GM12878 (cell line): Measurements from ENCODE around the gene IGF2R. TPM values are rescaled to one million over a fixed set of nuclear protein-coding genes. Genes with fewer than 3 reads are reported as not detected.

Source experiments
- ATAC-seq: fragments of 200-7000 bp; cut with Tn5 transposase; 3 replicates; pipeline ENCODE4 v1.9.1; 2020; ENCODE audit warnings: mild to moderate bottlenecking, moderate library complexity
- BruUV-seq: library from RNA; stranded (reverse); fragments of 400-500 nt; replicated peaks from 2 replicates; lab custom pipeline; 2021; lab: Mats Ljungman, UMichigan
- CTCF ChIA-PET: fragments of 300-600 bp; sonication (Branson Sonifier 250); formaldehyde crosslinking; extraction: SDS; loops from one replicate; lab custom pipeline; 2021; ENCODE audit warnings: inconsistent platforms; lab: Yijun Ruan, JAX
- POLR2A ChIA-PET: fragments of 350-600 bp; formaldehyde crosslinking; extraction: SDS; loops from one replicate; lab custom pipeline; 2021; ENCODE audit warnings: inconsistent platforms; lab: Charles Lee
- RAD21 ChIA-PET: fragments of 300-600 bp; sonication (Branson Sonifier 250); formaldehyde crosslinking; loops from one replicate; lab custom pipeline; 2023; ENCODE audit warnings: antibody characterized with exemption; ENCODE audit not compliant: unreplicated experiment; lab: Charles Lee
- SMC1A ChIA-PET: fragments of 300-600 bp; sonication (Branson Sonifier 250); formaldehyde crosslinking; loops from one replicate; lab custom pipeline; 2023; ENCODE audit not compliant: unreplicated experiment, uncharacterized antibody; lab: Charles Lee
- DNase-seq: peaks from one replicate; pipeline ENCODE4 v3.0.0-alpha.2; 2011; ENCODE audit warnings: low read depth, low spot score
- FAIRE-seq: peaks from 3 replicates; lab custom pipeline; 2011; peaks lifted over from hg19 to GRCh38; lab: Jason Lieb, UNC
- H2AFZ ChIP-seq: 2 replicates; pipeline ENCODE4 v1.6.0; 2011; ENCODE audit warnings: low read depth, low read length, control low read depth; ENCODE audit not compliant: control insufficient read depth
- H3K27ac ChIP-seq: 2 replicates; pipeline ENCODE4 v1.5.1; 2011; ENCODE audit warnings: control low read depth; ENCODE audit not compliant: control insufficient read depth, insufficient read depth
- H3K27me3 ChIP-seq, 2 experiments: replicated peaks in 1 of 2; 2 replicates each; pipeline versions ENCODE4 v1.6.0 to v1.6.1; 2011; ENCODE audit warnings: low read length in 1 of 2; ENCODE audit not compliant: control insufficient read depth in 2 of 2, insufficient read depth in 2 of 2
- H3K36me3 ChIP-seq, 2 experiments: 2 replicates each; pipeline ENCODE4 v1.5.1; 2011; ENCODE audit warnings: low read length in 1 of 2; ENCODE audit not compliant: control insufficient read depth in 2 of 2, insufficient read depth in 2 of 2
- H3K4me1 ChIP-seq: 2 replicates; pipeline ENCODE4 v1.6.1; 2011; ENCODE audit warnings: mild to moderate bottlenecking, low read length, moderate library complexity, mixed read lengths; ENCODE audit not compliant: control insufficient read depth, insufficient read depth
- H3K4me2 ChIP-seq: 2 replicates; pipeline ENCODE4 v1.6.0; 2011; ENCODE audit warnings: control low read depth; ENCODE audit not compliant: control insufficient read depth, insufficient read depth
- H3K4me3 ChIP-seq: fragments of 200-600 bp; sonication (generic); 2 replicates; pipeline ENCODE4 v1.5.1; 2016
- H3K79me2 ChIP-seq: 2 replicates; pipeline ENCODE4 v1.6.0; 2011; ENCODE audit warnings: low read length; ENCODE audit not compliant: control insufficient read depth, insufficient read depth
- H3K9ac ChIP-seq: 2 replicates; pipeline ENCODE4 v1.8.0; 2011; ENCODE audit warnings: low read length, control low read depth, mixed read lengths; ENCODE audit not compliant: control insufficient read depth, insufficient read depth
- H3K9me3 ChIP-seq: replicated peaks from 3 replicates; pipeline ENCODE4 v1.5.1; 2011; ENCODE audit warnings: mild to moderate bottlenecking, low read length; ENCODE audit not compliant: control insufficient read depth, insufficient read depth
- H4K20me1 ChIP-seq: 2 replicates; pipeline ENCODE4 v1.6.0; 2011; ENCODE audit not compliant: control insufficient read depth, insufficient read depth
- ASH2L ChIP-seq: fragments of 300-600, 200-600 bp; sonication (generic); IDR thresholded peaks from 2 replicates; pipeline ENCODE4 v1.6.1; 2017; ENCODE audit warnings: low read depth, mild to moderate bottlenecking, borderline replicate concordance
- CHD4 ChIP-seq: fragments of 200-600 bp; sonication (generic); IDR thresholded peaks from 2 replicates; pipeline ENCODE4 v1.6.1; 2016; ENCODE audit warnings: mild to moderate bottlenecking
- FOXM1 ChIP-seq: IDR thresholded peaks from 2 replicates; pipeline ENCODE4 v1.6.1; 2012; ENCODE audit warnings: low read depth, mild to moderate bottlenecking, inconsistent platforms, low read length, moderate library complexity
- MTA2 ChIP-seq: fragments of 450-650 bp; IDR thresholded peaks from 2 replicates; pipeline ENCODE4 v1.6.1; 2016; ENCODE audit warnings: low read depth, mild to moderate bottlenecking, moderate library complexity
- NRF1 ChIP-seq: conservative IDR thresholded peaks from 2 replicates; pipeline ENCODE4 v1.6.1; 2011; ENCODE audit warnings: mild to moderate bottlenecking, low read depth, low read length, improper control_type of control experiment
- POU2F2 ChIP-seq: IDR thresholded peaks from 3 replicates; pipeline ENCODE4 v1.6.1; 2011; ENCODE audit warnings: low read depth, mild to moderate bottlenecking, low read length, borderline replicate concordance
- RAD21 ChIP-seq: IDR thresholded peaks from 2 replicates; pipeline ENCODE4 v1.6.1; 2011; ENCODE audit warnings: mild to moderate bottlenecking, low read depth, low read length, moderate library complexity; ENCODE audit not compliant: insufficient read depth
- RB1 ChIP-seq: fragments of 450-650 bp; formaldehyde crosslinking; IDR thresholded peaks from 2 replicates; pipeline ENCODE4 v1.6.1; 2017; ENCODE audit warnings: mild to moderate bottlenecking, borderline replicate concordance
- TAF1 ChIP-seq: IDR thresholded peaks from 2 replicates; pipeline ENCODE4 v1.6.1; 2011; ENCODE audit warnings: mild to moderate bottlenecking, low read depth, low read length, borderline replicate concordance
- YBX1 ChIP-seq: fragments of 450-650 bp; IDR thresholded peaks from 2 replicates; pipeline ENCODE4 v1.6.1; 2016; ENCODE audit warnings: antibody characterized with exemption
- ZNF207 ChIP-seq: fragments of 450-650 bp; IDR thresholded peaks from 2 replicates; pipeline ENCODE4 v1.6.1; 2014; ENCODE audit warnings: antibody characterized with exemption, mild to moderate bottlenecking, borderline replicate concordance
- ZNF24 ChIP-seq: fragments of 450-650 bp; IDR thresholded peaks from 2 replicates; pipeline ENCODE4 v1.6.1; 2017; ENCODE audit warnings: antibody characterized with exemption, mild to moderate bottlenecking
- ZNF622 ChIP-seq: fragments of 450-650 bp; IDR thresholded peaks from 2 replicates; pipeline ENCODE4 v1.6.1; 2017; ENCODE audit warnings: mild to moderate bottlenecking, inconsistent platforms
- WGBS: methylation state at CpG from one replicate; pipeline ENCODE4 v1.1.6; 2016; ENCODE audit warnings: low lambda C conversion rate; ENCODE audit not compliant: insufficient replicate concordance, insufficient coverage; ENCODE audit errors: missing lambda C conversion rate; 5-methylcytosine and 5-hydroxymethylcytosine counted together
- in situ Hi-C: fragments of 300-500 bp; cut with MboI; formaldehyde crosslinking; loops from 9 replicates; pipeline ENCODE4 v1.14.3; 2018; ENCODE audit warnings: mixed read lengths
- intact Hi-C: fragments of 100-400 bp; cut with micrococcal nuclease; formaldehyde crosslinking; loops from one replicate; pipeline ENCODE4 v1.14.2; 2022; ENCODE audit not compliant: unreplicated experiment
- polyA plus RNA-seq, 11 experiments: library from polyadenylated mRNA; depleted of rRNA in 4 of 11; unstranded in 6 of 11; stranded (reverse) in 5 of 11; fragments of >200 nt; fragmentation: Nextera tagmentation in 4 of 11; fragmentation: Illumina TruSeq in 1 of 11; extraction: Ambion mirVana in 4 of 11; extraction: Trizol in 1 of 11; gene quantifications; 1 replicate in 1 of 11; 2 replicates in 10 of 11; pipeline versions ENCODE4 v1.2.1 to v1.2.3, GENCODE V29; 2011 to 2016; ENCODE audit warnings: inconsistent platforms in 2 of 11, missing spikeins in 2 of 11, low read depth in 1 of 11
- total RNA-seq, 4 experiments: library from RNA; depleted of rRNA in 3 of 4; stranded (reverse); fragments of >200 nt in 3 of 4; fragmentation: Illumina TruSeq in 1 of 4; extraction: Trizol in 1 of 4; gene quantifications; 2 replicates each; pipeline versions ENCODE4 v1.2.1 to v1.2.3, GENCODE V29; 2013 to 2021
- TF ChIP-seq, protein P1 (sequence below): IDR thresholded peaks from 2 replicates; pipeline ENCODE4 v1.6.1; 2011; ENCODE audit warnings: borderline replicate concordance, low read depth, mild to moderate bottlenecking, moderate library complexity, mixed read lengths, low read length; ENCODE audit not compliant: insufficient read depth; ENCODE audit errors: extremely low read length
- TF ChIP-seq, protein P2 (sequence below): fragments of 450-650 bp; IDR thresholded peaks from 2 replicates; pipeline ENCODE4 v1.6.1; 2017; ENCODE audit warnings: borderline replicate concordance
- TF ChIP-seq, protein P3 (sequence below): IDR thresholded peaks from 2 replicates; pipeline ENCODE4 v1.6.1; 2012; ENCODE audit warnings: low read depth, low read length, improper control_type of control experiment
- TF ChIP-seq, protein P4 (sequence below): fragments of 450-650 bp; formaldehyde crosslinking; IDR thresholded peaks from 2 replicates; pipeline ENCODE4 v1.5.0; 2022; ENCODE audit warnings: mild to moderate bottlenecking, missing genetic modification characterization
- TF ChIP-seq, protein P5 (sequence below): IDR thresholded peaks from 2 replicates; pipeline ENCODE4 v1.6.1; 2011; ENCODE audit warnings: low read depth, mild to moderate bottlenecking, low read length, moderate library complexity, borderline replicate concordance; ENCODE audit errors: extremely low read depth

Gene IGF2R
- total and polyA plus RNA-seq, 10 of the 15 experiments (the other 5 are each of a cell fraction or from before 2014, with no cell fraction given): 1.00 to 40.1 (median 16.8) TPM

DNA sequence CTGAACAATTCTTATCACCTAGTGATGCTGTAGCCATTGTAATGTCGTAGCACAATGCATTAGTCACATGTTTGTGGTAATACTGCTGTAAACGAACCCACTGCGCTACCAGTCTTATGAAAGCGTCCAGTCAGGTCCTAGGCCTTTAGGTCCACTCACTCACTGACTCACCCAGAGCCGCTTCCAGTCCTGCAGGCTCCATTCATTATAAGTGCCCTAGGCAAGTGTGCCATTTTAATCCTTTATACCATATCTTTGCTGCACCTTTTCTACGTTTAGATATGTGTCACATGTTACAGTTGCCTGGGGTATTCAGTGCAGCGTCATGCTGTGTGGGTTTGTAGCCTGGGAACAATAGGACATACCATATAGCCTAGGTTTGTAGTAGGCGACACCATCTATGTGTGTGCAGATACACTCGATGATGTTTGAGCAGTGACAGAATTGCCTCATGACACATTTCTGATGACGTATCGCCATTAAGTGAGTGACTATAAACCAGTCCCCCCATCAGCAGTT lies 15.4 kb downstream of the IGF2R start:
- no peak overlapping the region for H3K9ac ChIP-seq
- intact Hi-C loops (no loop called here), in situ Hi-C loops (no loop called here)
- ATAC-seq (no peak), DNase-seq (no peak)
- peak overlapping the region; percentile 89 for H3K4me2 ChIP-seq
- H3K9me3 ChIP-seq: no peaks in the 10 kb centered on the region; the same call in 1 of the 3 replicates
- ChIA-PET POLR2A (interaction anchor here (1.3 to 7.9 kb wide), 5 partner anchors 14 to 257 kb away, joined by 3 to 92 read pairs (median 4); partner anchors contain the start of genes IGF2R, MRPL18, TCP1 and WTAP), RAD21 (interaction anchor here (2.2 to 8.9 kb wide), 3 partner anchors 6 to 16 kb away, joined by 11 to 89 read pairs (median 37); partner anchors contain the start of gene IGF2R)
- peaks cover 36% of the 10 kb centered on the region for H3K4me1 ChIP-seq
- peaks cover 88% of the 10 kb centered on the region for H3K79me2 ChIP-seq
- 86% methylated on average over 11 of the region's 11 CpGs for whole genome bisulfite sequencing
- BruUV-seq: no TSS peak
- H3K4me3 ChIP-seq: no peak overlapping the region
- no peaks in the 10 kb centered on the region; the same call in 1 of the 2 replicates for H4K20me1 ChIP-seq
- H3K27ac ChIP-seq: no peak overlapping the region
- TF ChIP-seq CHD4 (no peak), FOXM1 (no peak), ZNF207 (no peak), RB1 (no peak), YBX1 (no peak), ZNF622 (no peak), MTA2 (no peak), ASH2L (no peak), NRF1 (no peak), POU2F2 (no peak), ZNF24 (no peak), RAD21 (no peak), TAF1 (no peak)
- TF ChIP-seq, protein P1, sequence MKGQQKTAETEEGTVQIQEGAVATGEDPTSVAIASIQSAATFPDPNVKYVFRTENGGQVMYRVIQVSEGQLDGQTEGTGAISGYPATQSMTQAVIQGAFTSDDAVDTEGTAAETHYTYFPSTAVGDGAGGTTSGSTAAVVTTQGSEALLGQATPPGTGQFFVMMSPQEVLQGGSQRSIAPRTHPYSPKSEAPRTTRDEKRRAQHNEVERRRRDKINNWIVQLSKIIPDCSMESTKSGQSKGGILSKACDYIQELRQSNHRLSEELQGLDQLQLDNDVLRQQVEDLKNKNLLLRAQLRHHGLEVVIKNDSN: no peak
- TF ChIP-seq, protein P2, sequence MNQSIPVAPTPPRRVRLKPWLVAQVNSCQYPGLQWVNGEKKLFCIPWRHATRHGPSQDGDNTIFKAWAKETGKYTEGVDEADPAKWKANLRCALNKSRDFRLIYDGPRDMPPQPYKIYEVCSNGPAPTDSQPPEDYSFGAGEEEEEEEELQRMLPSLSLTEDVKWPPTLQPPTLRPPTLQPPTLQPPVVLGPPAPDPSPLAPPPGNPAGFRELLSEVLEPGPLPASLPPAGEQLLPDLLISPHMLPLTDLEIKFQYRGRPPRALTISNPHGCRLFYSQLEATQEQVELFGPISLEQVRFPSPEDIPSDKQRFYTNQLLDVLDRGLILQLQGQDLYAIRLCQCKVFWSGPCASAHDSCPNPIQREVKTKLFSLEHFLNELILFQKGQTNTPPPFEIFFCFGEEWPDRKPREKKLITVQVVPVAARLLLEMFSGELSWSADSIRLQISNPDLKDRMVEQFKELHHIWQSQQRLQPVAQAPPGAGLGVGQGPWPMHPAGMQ: no peak
- TF ChIP-seq, protein P3, sequence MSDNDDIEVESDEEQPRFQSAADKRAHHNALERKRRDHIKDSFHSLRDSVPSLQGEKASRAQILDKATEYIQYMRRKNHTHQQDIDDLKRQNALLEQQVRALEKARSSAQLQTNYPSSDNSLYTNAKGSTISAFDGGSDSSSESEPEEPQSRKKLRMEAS: no peak
- TF ChIP-seq, protein P4, sequence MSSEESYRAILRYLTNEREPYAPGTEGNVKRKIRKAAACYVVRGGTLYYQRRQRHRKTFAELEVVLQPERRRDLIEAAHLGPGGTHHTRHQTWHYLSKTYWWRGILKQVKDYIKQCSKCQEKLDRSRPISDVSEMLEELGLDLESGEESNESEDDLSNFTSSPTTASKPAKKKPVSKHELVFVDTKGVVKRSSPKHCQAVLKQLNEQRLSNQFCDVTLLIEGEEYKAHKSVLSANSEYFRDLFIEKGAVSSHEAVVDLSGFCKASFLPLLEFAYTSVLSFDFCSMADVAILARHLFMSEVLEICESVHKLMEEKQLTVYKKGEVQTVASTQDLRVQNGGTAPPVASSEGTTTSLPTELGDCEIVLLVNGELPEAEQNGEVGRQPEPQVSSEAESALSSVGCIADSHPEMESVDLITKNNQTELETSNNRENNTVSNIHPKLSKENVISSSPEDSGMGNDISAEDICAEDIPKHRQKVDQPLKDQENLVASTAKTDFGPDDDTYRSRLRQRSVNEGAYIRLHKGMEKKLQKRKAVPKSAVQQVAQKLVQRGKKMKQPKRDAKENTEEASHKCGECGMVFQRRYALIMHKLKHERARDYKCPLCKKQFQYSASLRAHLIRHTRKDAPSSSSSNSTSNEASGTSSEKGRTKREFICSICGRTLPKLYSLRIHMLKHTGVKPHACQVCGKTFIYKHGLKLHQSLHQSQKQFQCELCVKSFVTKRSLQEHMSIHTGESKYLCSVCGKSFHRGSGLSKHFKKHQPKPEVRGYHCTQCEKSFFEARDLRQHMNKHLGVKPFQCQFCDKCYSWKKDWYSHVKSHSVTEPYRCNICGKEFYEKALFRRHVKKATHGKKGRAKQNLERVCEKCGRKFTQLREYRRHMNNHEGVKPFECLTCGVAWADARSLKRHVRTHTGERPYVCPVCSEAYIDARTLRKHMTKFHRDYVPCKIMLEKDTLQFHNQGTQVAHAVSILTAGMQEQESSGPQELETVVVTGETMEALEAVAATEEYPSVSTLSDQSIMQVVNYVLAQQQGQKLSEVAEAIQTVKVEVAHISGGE (CRISPR knock-in tag): no peak
- TF ChIP-seq, protein P5, sequence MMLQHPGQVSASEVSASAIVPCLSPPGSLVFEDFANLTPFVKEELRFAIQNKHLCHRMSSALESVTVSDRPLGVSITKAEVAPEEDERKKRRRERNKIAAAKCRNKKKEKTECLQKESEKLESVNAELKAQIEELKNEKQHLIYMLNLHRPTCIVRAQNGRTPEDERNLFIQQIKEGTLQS: no peak
- TF ChIP-seq, all 136 proteins: peak for 0
- no peaks in the 10 kb centered on the region for H3K36me3 ChIP-seq
- ChIA-PET CTCF (interaction anchor here (2.7 kb wide), 1 partner anchor 85 kb away, joined by 9 read pairs; no protein-coding TSS in a partner anchor), SMC1A (interaction anchor here (1.0 to 6.8 kb wide), 3 partner anchors 12 to 71 kb away, joined by 3 to 66 read pairs (median 3); no protein-coding TSS in a partner anchor)
- H3K27me3 ChIP-seq: no peaks in the 10 kb centered on the region
- no peak for FAIRE-seq
- H2AFZ ChIP-seq: no peak overlapping the region
